Type B pancreatic cell (in vitro differentiated cells): Measurements from ENCODE around the gene CLINT1. TPM values are rescaled to one million over a fixed set of nuclear protein-coding genes. Genes with fewer than 3 reads are reported as not detected.
"Not testable (repeated sequence)": the region's sequence is repeated elsewhere in the genome, so short reads cannot be mapped to it uniquely, and the experiment has no call there.

Source experiments
- DNase-seq: peaks from one replicate; pipeline ENCODE4 v3.0.0; 2021; ENCODE audit warnings: mixed read lengths; ENCODE audit not compliant: unreplicated experiment; ENCODE audit errors: extremely low spot score
- H3K27ac Mint-ChIP-seq: 2 replicates; pipeline ENCODE4 v1.8.0; 2021; ENCODE audit warnings: mild to moderate bottlenecking, mixed read lengths
- H3K27me3 Mint-ChIP-seq: 2 replicates; pipeline ENCODE4 v1.8.0; 2021; ENCODE audit warnings: mixed read lengths
- H3K36me3 Mint-ChIP-seq: 2 replicates; pipeline ENCODE4 v1.8.0; 2021; ENCODE audit warnings: mixed read lengths
- H3K4me1 Mint-ChIP-seq: one replicate; pipeline ENCODE4 v1.8.0; 2021; ENCODE audit warnings: mixed read lengths; ENCODE audit not compliant: unreplicated experiment
- H3K4me3 Mint-ChIP-seq: 2 replicates; pipeline ENCODE4 v1.8.0; 2021; ENCODE audit warnings: mild to moderate bottlenecking, mixed read lengths
- H3K9me3 Mint-ChIP-seq: 2 replicates; pipeline ENCODE4 v1.8.0; 2021; ENCODE audit warnings: mixed read lengths
- CTCF ChIP-seq: fragments of 200-600 bp; sonication (generic); conservative IDR thresholded peaks from 2 replicates; pipeline ENCODE4 v1.5.0; 2021; ENCODE audit warnings: antibody characterized with exemption, mild to moderate bottlenecking
- total RNA-seq: library from RNA; stranded (reverse); gene quantifications from 2 replicates; pipeline ENCODE4 v1.2.1, GENCODE V29; 2021; ENCODE audit warnings: low replicate concordance

Gene CLINT1
- total RNA-seq, 1 donor from 2014 or later: 81.8 TPM

- Mint-ChIP-seq H3K4me1 (no peaks in the 10 kb centered on the region), H3K9me3 (peaks cover 4% of the 10 kb centered on the region), H3K4me3 (no peak overlapping the region), H3K36me3 (no peaks in the 10 kb centered on the region), H3K27ac (no peak overlapping the region), H3K27me3 (no peaks in the 10 kb centered on the region)
- no peak for DNase-seq
- no peak for TF ChIP-seq CTCF
Measured at GRCh38 chr5:157886796-157887380, 27.9 kb upstream of the CLINT1 start.

- not testable (repeated sequence) for DNase-seq, H3K4me3 Mint-ChIP-seq, H3K4me1 Mint-ChIP-seq, H3K9me3 Mint-ChIP-seq, H3K36me3 Mint-ChIP-seq, H3K27me3 Mint-ChIP-seq, H3K27ac Mint-ChIP-seq
Measured at GRCh38 chr5:157885051-157885450, 26.1 kb upstream of the CLINT1 start.

- H3K27ac Mint-ChIP-seq, H3K36me3 Mint-ChIP-seq, H3K4me3 Mint-ChIP-seq, H3K4me1 Mint-ChIP-seq, H3K27me3 Mint-ChIP-seq, H3K9me3 Mint-ChIP-seq, DNase-seq: not testable (repeated sequence)
Measured at GRCh38 chr5:157881498-157881897, 22.6 kb upstream of the CLINT1 start.

- no peak for TF ChIP-seq CTCF
- Mint-ChIP-seq H3K4me3 (no peak overlapping the region), H3K27me3 (no peaks in the 10 kb centered on the region), H3K4me1 (no peaks in the 10 kb centered on the region), H3K27ac (no peak overlapping the region), H3K9me3 (no peaks in the 10 kb centered on the region), H3K36me3 (no peaks in the 10 kb centered on the region)
- DNase-seq: no peak
Measured at GRCh38 chr5:157877821-157878220, 18.9 kb upstream of the CLINT1 start.

GRCh38 chr5:157874861-157875260 lies 15.9 kb upstream of the CLINT1 start:
- Mint-ChIP-seq H3K36me3 (no peaks in the 10 kb centered on the region), H3K4me1 (no peaks in the 10 kb centered on the region), H3K9me3 (no peaks in the 10 kb centered on the region), H3K4me3 (no peak overlapping the region), H3K27me3 (no peaks in the 10 kb centered on the region), H3K27ac (no peak overlapping the region)
- no peak for TF ChIP-seq CTCF
- DNase-seq: no peak

GRCh38 chr5:157870837-157871834 lies 12.2 kb upstream of the CLINT1 start:
- Mint-ChIP-seq H3K27ac (no peak overlapping the region), H3K4me1 (no peaks in the 10 kb centered on the region), H3K36me3 (no peaks in the 10 kb centered on the region), H3K9me3 (no peaks in the 10 kb centered on the region), H3K4me3 (no peak overlapping the region), H3K27me3 (no peaks in the 10 kb centered on the region)
- TF ChIP-seq CTCF: no peak
- no peak for DNase-seq
